AG08396 (cell line): Measurements from ENCODE around the gene CACNA1H.
A peak's percentile ranks its signal among the peaks of the same experiment; 100 is the strongest.

ENCODE experiments used
- DNase-seq: peaks from one replicate; pipeline ENCODE4 v3.0.0; 2012; ENCODE audit warnings: low spot score, mixed read lengths

Gene CACNA1H

DNA sequence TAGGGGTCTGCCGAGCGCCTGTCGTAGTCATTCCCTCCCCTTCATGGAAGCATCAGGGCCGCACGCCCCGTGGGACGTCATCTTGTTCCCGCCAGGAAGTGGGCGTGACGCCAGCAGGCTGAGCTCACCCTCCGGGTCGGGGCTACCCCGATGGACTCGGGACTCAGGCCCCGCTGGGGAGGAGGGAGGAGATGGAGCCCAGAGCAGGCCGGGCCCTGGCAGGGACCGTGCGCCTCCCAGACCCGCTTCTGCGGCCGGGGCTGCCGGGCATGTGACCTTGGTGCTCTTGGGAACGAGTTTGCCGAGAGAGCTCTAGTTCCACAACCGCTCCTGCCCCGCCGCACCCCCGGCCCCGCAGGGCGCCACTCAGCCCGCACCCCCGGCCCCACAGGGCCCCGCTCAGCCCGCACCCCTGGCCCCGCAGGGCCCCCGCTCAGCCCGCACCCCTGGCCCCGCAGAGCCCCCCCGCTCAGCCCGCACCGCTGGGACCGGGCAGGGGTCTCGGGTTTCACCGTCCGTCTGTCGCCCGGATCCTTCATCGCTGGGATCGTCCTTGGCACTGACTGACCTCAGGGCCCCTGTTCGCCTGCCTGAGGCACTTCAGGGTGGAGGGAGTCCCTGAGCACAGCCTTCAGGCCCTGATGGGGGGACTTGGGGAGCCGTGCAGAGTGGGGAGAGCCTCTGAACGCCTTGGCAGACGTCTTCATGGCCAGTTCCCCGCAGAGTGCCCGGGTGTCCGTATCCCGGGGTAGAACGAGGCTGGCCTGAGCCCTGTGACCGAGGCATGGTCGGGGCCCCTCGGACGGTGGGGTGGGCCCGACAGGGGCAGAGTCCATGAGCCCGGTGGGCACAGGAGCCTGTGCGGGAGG lies 5.8 kb downstream of the CACNA1H start:
- DNase-seq = no peak

GRCh38 chr16:1159325-1159972 lies 6.5 kb downstream of the CACNA1H start:
- no peak for DNase-seq

DNA sequence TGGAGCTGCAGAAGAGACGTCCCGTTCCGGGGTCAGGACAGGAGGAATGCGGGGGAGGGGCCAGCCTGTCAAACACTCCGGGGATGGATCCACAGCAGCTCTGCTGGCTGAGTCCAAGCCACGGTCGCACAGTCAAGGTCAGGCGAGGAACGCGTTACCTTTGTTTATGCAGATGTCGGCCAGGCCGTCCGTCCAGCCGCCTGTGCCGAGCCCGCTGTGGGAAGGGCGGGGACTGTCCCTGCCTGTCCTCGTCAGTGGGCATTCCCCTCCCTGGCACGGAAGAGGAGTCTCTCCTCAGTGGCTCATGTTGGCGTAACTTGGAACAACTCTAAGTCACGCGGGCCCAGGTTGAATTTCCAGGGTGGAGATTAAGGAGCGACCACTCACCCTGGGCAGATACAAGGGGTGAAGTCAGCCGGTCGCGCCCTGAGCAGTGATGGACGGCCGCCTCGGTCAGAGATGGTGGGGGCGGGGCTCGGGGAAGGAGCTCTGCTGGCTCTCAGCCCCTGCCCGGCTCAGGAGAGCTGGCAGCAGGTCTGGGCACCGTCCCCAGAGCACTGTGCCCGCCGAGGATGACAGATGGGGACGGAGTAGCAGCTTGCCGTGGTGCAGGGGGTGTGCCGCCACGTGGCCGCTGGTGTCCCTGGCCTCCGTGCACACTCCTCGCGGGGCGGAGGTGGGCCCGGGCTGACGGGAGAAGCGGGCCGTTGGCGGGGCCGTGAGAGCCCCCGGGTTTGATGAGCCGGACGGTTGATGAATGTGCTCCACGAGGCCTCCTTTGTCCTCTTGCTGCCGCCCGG lies 7.3 kb downstream of the CACNA1H start:
- DNase-seq = no peak

- no peak for DNase-seq
Measured at GRCh38 chr16:1160773-1161348, 8.0 kb downstream of the CACNA1H start.

DNA sequence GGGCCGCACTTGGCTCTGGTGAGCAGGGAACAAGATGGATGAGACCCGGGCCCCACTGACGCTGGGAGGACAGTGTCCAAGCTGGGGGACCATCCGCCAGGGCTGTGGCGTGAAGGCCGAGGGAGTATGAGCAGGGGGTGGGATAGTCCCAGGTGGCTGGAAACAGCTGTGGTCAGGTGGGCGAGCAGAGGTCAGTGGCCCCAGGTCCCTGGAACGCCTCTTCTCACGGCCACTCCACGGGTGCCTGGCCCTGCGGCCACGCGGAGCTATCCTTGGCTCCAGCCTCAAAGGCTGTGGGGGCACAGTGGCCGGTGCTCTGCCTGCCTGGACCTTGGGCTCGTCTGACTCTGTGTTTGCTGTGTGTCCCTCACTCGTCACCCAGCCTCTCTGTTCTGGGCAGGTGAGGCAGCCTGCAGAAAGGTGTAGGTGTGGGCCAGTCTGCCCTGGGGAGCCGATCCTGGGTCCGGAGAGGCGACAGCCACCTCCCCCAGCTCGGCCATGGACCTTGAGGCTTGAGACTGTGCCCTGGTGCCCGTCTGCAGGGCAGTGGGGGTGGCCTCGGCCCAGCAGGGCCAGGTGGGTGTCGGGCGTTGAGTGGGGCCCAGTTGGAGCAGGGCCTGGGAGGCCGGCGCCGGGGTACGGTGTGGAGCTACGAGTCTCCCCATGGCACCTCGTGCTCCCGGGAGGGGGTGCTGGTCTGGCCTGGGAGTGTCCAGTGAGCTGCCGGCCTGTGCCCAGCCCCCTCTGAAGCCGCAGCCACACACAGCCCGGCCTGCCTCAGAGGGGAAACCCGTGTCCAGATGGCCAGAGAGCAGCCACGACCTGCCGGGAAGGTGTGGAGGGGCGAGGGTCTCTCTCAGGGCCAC lies 10.0 kb downstream of the CACNA1H start:
- DNase-seq = no peak

DNA sequence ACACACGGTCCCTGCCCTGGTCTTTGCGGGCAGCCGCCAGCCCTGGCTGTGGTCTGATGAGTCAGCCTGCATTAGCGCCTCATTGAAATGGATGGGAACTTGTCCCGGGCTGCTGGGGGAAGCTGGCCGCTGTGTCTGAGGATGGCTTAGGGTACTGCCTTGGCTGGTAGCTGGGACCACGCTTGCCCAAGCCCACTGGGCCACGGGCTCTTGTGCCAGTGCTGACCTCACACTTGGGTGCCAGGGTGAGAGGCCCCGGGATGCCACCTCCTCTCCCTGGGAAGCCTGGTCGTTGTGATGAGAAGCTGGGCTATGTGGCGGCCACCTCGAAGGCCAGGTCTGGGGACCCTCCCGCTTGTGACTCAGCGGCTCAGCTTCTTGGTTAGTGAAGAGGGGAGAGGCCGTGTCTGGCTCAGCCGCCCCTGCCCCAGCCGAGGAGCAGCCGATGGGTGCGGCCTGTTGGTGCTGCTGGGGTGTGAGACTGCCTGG lies 10.7 kb downstream of the CACNA1H start:
- DNase-seq = no peak

DNA sequence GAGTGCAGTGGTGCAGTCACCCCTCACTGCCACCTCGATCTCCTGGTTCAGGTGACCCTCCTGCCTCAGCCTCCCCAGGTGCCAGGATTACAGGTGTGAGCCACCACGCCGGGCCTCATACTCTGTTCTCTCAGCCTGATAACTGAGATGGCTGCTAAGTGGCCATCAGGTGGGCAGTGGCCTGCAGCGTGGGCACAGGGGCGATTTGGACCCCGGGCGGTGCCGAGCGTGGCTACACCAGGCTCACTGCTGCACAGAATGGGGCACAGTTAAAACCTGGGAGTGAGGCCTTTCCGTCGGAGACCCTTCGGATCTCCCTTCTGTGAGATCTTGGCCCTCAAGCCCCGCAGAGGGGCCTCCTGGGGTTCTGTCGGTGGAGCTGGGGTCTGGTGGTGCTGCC lies 11.5 kb downstream of the CACNA1H start:
- no peak for DNase-seq

- DNase-seq = no peak
Measured at GRCh38 chr16:1164975-1165374, 12.1 kb downstream of the CACNA1H start.

- DNase-seq = no peak
Measured at GRCh38 chr16:1165511-1165910, 12.6 kb downstream of the CACNA1H start.

- DNase-seq = no peak
Measured at GRCh38 chr16:1167276-1168107, 14.6 kb downstream of the CACNA1H start.

DNA sequence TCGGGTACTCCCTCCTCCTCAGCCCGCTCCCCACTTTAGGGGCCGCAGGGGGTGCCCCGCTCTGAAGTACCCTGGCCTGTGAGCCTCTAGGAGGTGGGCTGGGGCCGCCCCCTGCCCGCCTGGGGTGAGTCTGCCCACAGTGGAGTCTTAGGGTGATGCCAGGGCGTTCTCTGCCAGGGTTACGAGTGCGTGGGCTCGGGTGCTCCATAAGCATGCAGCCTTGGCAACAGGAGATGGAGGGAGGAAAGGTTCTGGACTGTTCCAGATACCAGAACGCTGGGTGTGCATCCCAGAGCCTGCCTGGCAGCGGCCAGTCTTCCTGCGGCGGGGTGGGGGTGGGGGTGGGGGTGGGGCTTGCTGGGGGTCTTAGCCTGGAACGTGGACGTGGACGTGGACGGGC lies 15.9 kb downstream of the CACNA1H start:
- DNase-seq = no peak

DNA sequence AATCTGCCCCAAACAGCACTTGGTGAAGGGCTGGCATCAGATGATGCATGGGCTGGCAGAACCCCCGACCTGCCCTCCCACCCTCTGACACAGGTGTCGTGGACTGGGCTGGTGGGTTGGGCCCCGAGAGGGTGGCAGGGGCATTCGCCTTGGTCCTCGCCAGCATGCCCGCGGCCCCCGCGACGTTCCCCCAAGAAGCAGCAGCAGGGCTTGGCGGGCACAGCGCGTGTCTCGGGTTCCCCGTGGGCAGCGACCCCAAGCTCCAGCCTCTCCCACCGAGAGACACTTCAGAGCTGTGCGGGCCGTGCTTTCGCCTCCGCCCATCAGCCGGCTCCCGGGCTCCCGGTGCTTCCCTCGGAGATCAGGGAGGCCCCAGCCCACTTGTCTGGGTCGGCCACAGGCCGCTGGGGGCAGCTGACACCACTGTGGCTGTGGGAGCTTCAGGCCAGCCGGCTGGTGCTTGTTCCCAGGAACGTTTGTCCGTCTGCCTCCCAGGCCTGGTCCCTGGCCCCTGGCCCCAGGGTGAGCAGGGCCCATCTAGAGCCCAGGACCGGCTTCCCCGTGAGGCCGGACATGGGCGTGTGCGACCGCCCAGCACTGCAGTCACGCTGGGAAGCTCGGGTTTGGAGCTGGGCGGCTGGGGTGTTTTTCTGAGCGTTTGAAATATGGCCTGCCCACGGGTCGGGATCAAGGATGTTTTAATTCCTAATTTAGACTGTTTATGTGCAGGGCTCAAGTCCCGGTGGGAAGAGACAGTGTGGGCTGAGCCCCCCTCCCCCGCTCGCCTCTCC lies 16.6 kb downstream of the CACNA1H start:
- DNase-seq = no peak

DNA sequence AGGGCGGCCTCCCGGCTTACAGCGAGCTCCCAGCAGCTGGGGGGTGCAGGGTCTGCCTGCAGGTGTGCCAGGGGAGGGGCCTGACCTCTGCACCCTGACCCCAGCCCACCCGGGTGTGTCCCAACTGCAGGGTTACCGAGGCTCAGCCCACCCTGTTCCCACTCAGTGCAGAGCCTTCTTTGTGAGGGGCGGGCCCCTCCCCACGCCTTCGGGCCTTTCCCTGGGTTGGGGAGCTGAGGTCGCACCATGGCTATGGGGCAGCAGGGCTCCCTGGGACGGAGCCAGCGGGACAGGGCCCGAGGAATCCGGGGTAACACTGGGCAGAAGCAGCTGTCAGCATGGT lies 17.1 kb downstream of the CACNA1H start:
- DNase-seq = no peak

DNA sequence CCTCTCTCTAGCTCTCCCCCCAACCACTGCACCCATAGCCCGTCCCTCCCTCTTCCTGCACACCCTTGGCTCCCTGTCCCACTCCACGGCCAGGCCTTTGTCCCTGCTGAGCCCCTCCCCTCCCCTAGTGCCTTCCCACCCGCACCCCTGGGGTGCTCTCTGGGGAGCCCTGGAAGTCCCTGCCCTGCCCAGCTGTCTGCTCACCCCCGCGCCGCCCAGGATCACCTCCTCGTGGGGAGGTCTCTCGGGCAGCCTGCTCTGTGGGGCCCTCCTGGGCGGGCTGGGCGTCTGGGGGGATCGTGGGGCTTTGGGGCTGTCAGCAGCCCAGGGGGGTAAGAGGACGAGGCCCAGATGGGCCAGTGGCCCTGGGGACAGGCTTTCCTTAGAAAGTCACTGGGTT lies 18.1 kb downstream of the CACNA1H start:
- no peak for DNase-seq

- DNase-seq = no peak
Measured at GRCh38 chr16:1171854-1172428, 19.0 kb downstream of the CACNA1H start.

DNA sequence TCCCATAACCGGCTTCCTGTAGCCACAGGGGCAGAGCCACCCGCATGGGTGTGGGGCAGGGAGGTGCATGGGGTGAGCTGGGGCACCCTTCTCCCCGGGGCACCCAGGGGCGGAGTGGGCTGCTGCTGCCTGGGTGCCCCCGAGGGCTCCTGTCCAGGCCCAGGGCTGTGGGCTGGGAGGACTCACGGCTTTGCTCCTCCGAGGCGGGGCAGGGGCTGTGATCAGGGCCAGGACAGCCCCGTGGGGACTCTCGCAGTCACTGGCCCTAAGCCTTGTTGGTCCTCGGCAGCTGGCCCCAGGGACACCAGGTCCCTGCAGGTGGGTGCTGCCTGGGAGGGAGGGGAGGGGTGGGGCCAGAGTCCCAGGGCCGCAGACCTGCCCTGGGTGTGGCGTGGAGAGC lies 19.7 kb downstream of the CACNA1H start:
- no peak for DNase-seq

GRCh38 chr16:1173788-1174451 lies 21.0 kb downstream of the CACNA1H start:
- no peak for DNase-seq

- DNase-seq = peak; percentile 84
Measured at GRCh38 chr16:1174477-1175357, 21.8 kb downstream of the CACNA1H start.
